SU-DHL-6 (cell line): Measurements from ENCODE around the gene SUDS3.

Experiments used
- EZH2phosphoT487 ChIP-seq: fragments of 200-600 bp; sonication (generic), shearing (Covaris generic); conservative IDR thresholded peaks from 2 replicates; pipeline ENCODE4 v1.6.1; 2018; ENCODE audit warnings: mild to moderate bottlenecking, antibody characterized with exemption, low read length, moderate library complexity, mixed read lengths
- TF ChIP-seq, protein P1 (sequence below): fragments of 200-600 bp; sonication (generic); IDR thresholded peaks from one replicate; pipeline ENCODE4 v1.5.1; 2017; ENCODE audit warnings: antibody characterized with exemption, mild to moderate bottlenecking, low read length, moderate library complexity; ENCODE audit not compliant: insufficient read depth, poor library complexity, severe bottlenecking

DNA sequence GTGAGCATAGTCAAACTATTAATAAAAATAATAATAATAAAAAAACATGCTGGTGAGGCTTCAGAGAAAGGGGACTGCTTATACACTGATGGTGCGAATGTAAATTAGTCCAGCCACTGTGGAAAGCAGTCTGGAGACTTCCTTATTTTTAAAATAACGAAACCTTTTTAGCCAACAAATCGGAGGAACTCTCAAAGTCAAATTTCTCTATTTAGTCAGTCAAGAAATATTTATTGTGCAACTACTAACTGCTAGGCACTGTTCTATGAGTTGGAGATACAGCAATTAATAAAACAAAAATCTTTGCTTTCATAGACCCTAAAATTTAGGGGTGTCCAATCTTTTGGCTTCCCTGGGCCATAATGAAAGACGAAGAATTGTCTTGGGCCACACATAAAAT, 14.5 kb upstream of the SUDS3 start:
- TF ChIP-seq, protein P1, sequence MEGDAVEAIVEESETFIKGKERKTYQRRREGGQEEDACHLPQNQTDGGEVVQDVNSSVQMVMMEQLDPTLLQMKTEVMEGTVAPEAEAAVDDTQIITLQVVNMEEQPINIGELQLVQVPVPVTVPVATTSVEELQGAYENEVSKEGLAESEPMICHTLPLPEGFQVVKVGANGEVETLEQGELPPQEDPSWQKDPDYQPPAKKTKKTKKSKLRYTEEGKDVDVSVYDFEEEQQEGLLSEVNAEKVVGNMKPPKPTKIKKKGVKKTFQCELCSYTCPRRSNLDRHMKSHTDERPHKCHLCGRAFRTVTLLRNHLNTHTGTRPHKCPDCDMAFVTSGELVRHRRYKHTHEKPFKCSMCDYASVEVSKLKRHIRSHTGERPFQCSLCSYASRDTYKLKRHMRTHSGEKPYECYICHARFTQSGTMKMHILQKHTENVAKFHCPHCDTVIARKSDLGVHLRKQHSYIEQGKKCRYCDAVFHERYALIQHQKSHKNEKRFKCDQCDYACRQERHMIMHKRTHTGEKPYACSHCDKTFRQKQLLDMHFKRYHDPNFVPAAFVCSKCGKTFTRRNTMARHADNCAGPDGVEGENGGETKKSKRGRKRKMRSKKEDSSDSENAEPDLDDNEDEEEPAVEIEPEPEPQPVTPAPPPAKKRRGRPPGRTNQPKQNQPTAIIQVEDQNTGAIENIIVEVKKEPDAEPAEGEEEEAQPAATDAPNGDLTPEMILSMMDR = no peak
- TF ChIP-seq EZH2phosphoT487 = no peak
